Measurements from ENCODE around the gene CASK.
"Not testable (repeated sequence)": the region's sequence is repeated elsewhere in the genome, so short reads cannot be mapped to it uniquely, and the experiment has no call there.

CASK gene

GRCh38 chrX:41522671-41523070 is 400.7 kb downstream of the CASK start:
- Mint-ChIP-seq H3K27ac (peak overlapping the region; percentile 54), H3K4me1 (ENCODE audit: low read depth) (peaks cover 14% of the 10 kb centered on the region), H3K27me3 (no peaks in the 10 kb centered on the region), H3K36me3 (peaks cover 3% of the 10 kb centered on the region), H3K9me3 (ENCODE audit: low read depth) (no peaks in the 10 kb centered on the region), H3K4me3 (no peak overlapping the region)

DNA sequence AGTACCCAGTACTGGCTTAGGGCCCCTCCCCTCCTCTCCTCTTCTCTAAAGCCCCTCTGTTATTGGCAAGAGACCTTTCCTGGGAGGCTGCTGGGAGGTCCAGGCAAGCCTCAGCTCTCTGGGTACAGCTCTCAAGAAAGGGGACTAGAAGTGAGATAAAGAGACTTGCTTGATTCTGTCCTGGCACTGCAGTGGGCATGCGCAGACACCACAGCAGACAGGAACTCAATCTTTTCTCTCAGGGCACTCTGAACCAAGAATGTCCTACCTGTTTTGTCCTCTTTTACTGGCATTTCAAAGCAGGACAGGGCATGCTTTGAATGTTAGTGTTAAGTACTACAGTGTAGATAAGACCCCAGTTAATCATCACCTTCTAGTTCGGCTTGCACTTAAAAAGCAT is 401.3 kb downstream of the CASK start:
- no peak overlapping the region for H3K27ac Mint-ChIP-seq
- peaks cover 19% of the 10 kb centered on the region for H3K4me1 Mint-ChIP-seq (ENCODE audit: low read depth)
- H3K9me3 Mint-ChIP-seq (ENCODE audit: low read depth), result no peaks in the 10 kb centered on the region
- no peaks in the 10 kb centered on the region for H3K27me3 Mint-ChIP-seq
- no peak overlapping the region for H3K4me3 Mint-ChIP-seq
- peaks cover 3% of the 10 kb centered on the region for H3K36me3 Mint-ChIP-seq

- Mint-ChIP-seq H3K4me3 (no peak overlapping the region), H3K36me3 (peaks cover 3% of the 10 kb centered on the region), H3K4me1 (ENCODE audit: low read depth) (peaks cover 21% of the 10 kb centered on the region), H3K27me3 (no peaks in the 10 kb centered on the region), H3K9me3 (ENCODE audit: low read depth) (no peaks in the 10 kb centered on the region), H3K27ac (no peak overlapping the region)
Measured at GRCh38 chrX:41519468-41519867, 403.9 kb downstream of the CASK start.

DNA sequence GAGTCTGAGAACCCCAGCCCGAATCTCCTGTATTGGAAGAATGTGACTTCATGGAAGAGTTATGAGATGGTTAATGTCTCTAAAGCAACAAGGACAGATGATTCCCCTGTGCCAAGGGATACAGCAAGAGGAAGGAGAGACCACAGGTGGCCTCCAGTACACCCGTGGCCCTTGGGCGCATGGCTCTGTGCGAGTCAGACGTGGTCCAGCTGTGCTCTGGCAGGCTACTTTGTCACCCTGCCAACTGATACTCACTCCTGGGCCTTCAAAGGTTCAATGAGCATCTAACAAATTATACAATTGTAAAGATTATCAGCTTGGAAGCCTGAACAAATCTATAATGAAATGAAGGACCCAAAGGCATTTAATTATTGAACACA is 404.5 kb downstream of the CASK start:
- no peaks in the 10 kb centered on the region for H3K27me3 Mint-ChIP-seq
- no peak overlapping the region for H3K4me3 Mint-ChIP-seq
- H3K27ac Mint-ChIP-seq, result no peak overlapping the region
- H3K9me3 Mint-ChIP-seq (ENCODE audit: low read depth), result no peaks in the 10 kb centered on the region
- H3K36me3 Mint-ChIP-seq, result peaks cover 3% of the 10 kb centered on the region
- peaks cover 25% of the 10 kb centered on the region for H3K4me1 Mint-ChIP-seq (ENCODE audit: low read depth)

DNA sequence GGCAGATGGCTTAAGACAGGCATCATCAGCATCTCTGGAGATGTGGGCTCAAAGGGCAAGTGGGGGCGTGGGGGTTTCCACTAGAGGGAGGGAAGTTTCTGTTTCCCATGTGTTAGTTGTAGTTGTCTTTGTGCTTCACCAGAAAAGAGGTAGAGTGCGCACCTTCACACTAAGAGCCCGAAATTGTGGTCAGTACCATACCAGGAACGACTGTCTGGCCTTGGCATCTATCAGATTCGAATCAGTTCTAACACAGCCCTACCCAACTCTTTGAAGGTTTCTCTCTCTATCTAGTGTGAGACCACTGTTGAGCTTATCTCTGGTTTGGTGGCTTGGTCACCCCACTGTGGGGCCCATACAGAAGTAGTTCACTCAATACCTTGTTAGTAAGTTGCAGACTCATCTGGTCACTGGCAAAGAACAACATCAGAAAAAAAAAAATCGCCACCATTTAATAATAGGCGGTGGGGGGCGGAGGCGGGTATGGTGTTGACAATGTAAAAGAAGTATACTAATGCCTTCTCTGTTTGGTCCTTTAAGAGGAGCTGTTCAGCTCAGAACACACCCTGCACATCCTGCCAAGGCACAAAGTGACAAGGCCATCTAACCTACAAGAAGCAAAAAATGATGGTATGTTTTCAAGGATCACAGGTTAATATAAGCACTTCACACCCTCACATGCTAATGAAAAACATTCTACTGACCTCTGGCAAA is 405.1 kb downstream of the CASK start:
- no peaks in the 10 kb centered on the region for H3K27me3 Mint-ChIP-seq
- H3K4me1 Mint-ChIP-seq (ENCODE audit: low read depth), result peaks cover 29% of the 10 kb centered on the region
- peaks cover 3% of the 10 kb centered on the region for H3K36me3 Mint-ChIP-seq
- peak overlapping the region; percentile 13 for H3K4me3 Mint-ChIP-seq
- H3K9me3 Mint-ChIP-seq (ENCODE audit: low read depth), result no peaks in the 10 kb centered on the region
- peak overlapping the region; percentile 54 for H3K27ac Mint-ChIP-seq

- Mint-ChIP-seq H3K4me1 (ENCODE audit: low read depth) (peaks cover 31% of the 10 kb centered on the region), H3K27ac (no peak overlapping the region)
Measured at GRCh38 chrX:41516999-41517765, 406.2 kb downstream of the CASK start.

GRCh38 chrX:41516456-41516855 is 406.9 kb downstream of the CASK start:
- Mint-ChIP-seq H3K27ac (no peak overlapping the region), H3K9me3 (ENCODE audit: low read depth) (no peaks in the 10 kb centered on the region), H3K4me3 (no peak overlapping the region), H3K36me3 (peaks cover 3% of the 10 kb centered on the region), H3K27me3 (no peaks in the 10 kb centered on the region), H3K4me1 (ENCODE audit: low read depth) (peaks cover 34% of the 10 kb centered on the region)

More at GRCh38 chrX:41516999-41517765, 406.2 kb downstream of the CASK start:
- peaks cover 3% of the 10 kb centered on the region for H3K36me3 Mint-ChIP-seq
- H3K9me3 Mint-ChIP-seq (ENCODE audit: low read depth), result no peaks in the 10 kb centered on the region
- H3K27me3 Mint-ChIP-seq, result no peaks in the 10 kb centered on the region
- no peak overlapping the region for H3K4me3 Mint-ChIP-seq

- Mint-ChIP-seq H3K27me3 (no peaks in the 10 kb centered on the region), H3K36me3 (peaks cover 3% of the 10 kb centered on the region), H3K4me3 (no peak overlapping the region), H3K9me3 (ENCODE audit: low read depth) (no peaks in the 10 kb centered on the region), H3K4me1 (ENCODE audit: low read depth) (peaks cover 34% of the 10 kb centered on the region), H3K27ac (no peak overlapping the region)
Measured at GRCh38 chrX:41515376-41515775, 408.0 kb downstream of the CASK start.

- Mint-ChIP-seq H3K9me3 (ENCODE audit: low read depth) (no peaks in the 10 kb centered on the region), H3K27me3 (no peaks in the 10 kb centered on the region), H3K36me3 (peaks cover 3% of the 10 kb centered on the region), H3K4me1 (ENCODE audit: low read depth) (peaks cover 31% of the 10 kb centered on the region), H3K27ac (no peak overlapping the region), H3K4me3 (no peak overlapping the region)
Measured at GRCh38 chrX:41514179-41514578, 409.2 kb downstream of the CASK start.

- not testable (repeated sequence) for H3K9me3 Mint-ChIP-seq (ENCODE audit: low read depth); H3K36me3 Mint-ChIP-seq; H3K27ac Mint-ChIP-seq; H3K27me3 Mint-ChIP-seq; H3K4me3 Mint-ChIP-seq
- peaks cover 23% of the 10 kb centered on the region for H3K4me1 Mint-ChIP-seq (ENCODE audit: low read depth)
Measured at GRCh38 chrX:41512853-41513252, 410.5 kb downstream of the CASK start.

DNA sequence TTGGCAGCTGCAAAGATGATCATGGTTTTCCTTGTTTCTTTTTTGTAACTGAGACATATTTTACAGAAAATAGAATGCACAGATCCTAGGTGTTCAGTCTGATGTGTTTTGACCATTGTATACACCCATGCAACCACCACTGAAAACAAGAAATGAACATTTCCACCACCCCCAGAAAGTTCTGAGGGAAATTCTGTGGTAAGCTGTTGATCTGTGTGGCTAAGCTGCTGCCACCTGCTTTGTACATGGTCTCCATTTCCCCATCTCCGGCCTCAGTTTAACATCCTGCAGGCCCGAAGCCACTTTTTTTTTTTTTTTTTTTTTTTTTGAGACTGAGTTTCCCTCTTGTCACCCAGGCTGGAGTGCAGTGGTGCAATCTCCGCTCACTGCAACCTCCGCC is 411.0 kb downstream of the CASK start:
- H3K4me3 Mint-ChIP-seq, result no peak overlapping the region
- H3K4me1 Mint-ChIP-seq (ENCODE audit: low read depth), result peaks cover 20% of the 10 kb centered on the region
- no peaks in the 10 kb centered on the region for H3K27me3 Mint-ChIP-seq
- H3K9me3 Mint-ChIP-seq (ENCODE audit: low read depth), result no peaks in the 10 kb centered on the region
- peak overlapping the region; percentile 46 for H3K27ac Mint-ChIP-seq
- H3K36me3 Mint-ChIP-seq, result no peaks in the 10 kb centered on the region

- no peak overlapping the region for H3K4me3 Mint-ChIP-seq
- no peaks in the 10 kb centered on the region for H3K36me3 Mint-ChIP-seq
- H3K27ac Mint-ChIP-seq, result no peak overlapping the region
- no peaks in the 10 kb centered on the region for H3K27me3 Mint-ChIP-seq
- peaks cover 5% of the 10 kb centered on the region for H3K4me1 Mint-ChIP-seq (ENCODE audit: low read depth)
- no peaks in the 10 kb centered on the region for H3K9me3 Mint-ChIP-seq (ENCODE audit: low read depth)
Measured at GRCh38 chrX:41507919-41508318, 415.4 kb downstream of the CASK start.

DNA sequence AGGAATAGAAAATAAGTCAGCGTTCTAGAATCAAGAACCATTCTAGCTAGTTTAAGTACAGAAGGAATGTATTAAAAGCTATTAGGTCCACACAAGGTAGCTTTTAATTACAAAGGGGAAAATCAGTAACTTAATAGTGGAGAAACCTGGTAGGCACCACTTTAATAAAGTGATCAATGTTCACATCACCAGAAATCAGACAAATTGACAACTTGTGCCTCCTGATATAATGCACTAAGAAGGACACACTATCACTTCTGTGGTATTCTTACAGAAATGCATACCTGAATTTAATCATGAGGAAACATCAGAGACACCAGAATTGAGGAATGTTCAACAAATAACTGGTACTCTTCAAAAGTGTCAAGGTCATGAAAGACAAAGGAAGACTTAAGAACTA is 421.4 kb downstream of the CASK start:
- Mint-ChIP-seq H3K9me3 (ENCODE audit: low read depth) (no peaks in the 10 kb centered on the region), H3K36me3 (no peaks in the 10 kb centered on the region), H3K27ac (no peak overlapping the region), H3K4me1 (ENCODE audit: low read depth) (peaks cover 6% of the 10 kb centered on the region), H3K4me3 (no peak overlapping the region), H3K27me3 (no peaks in the 10 kb centered on the region)

- no peak overlapping the region for H3K27ac Mint-ChIP-seq
- no peaks in the 10 kb centered on the region for H3K9me3 Mint-ChIP-seq (ENCODE audit: low read depth)
- no peaks in the 10 kb centered on the region for H3K27me3 Mint-ChIP-seq
- peaks cover 6% of the 10 kb centered on the region for H3K4me1 Mint-ChIP-seq (ENCODE audit: low read depth)
- no peak overlapping the region for H3K4me3 Mint-ChIP-seq
- no peaks in the 10 kb centered on the region for H3K36me3 Mint-ChIP-seq
Measured at GRCh38 chrX:41499984-41500383, 423.4 kb downstream of the CASK start.

DNA sequence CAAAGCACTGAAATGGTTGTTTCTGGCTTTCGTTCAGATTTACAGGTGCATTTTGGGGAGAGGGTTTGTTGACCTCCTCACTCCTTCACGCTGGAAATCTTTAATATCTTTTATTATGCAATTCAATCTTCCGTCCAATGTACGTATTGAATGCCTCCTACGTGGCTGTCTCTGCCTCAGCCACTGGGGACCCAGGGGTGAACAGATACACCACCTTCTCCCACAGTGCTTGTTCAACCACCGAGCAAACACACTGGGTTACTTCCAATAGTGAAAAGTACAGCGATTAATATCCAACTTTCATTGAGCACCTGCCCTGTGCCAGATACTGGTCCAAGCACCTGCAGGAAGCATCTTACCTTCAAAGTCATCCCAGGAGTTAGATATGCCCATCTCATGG is 424.2 kb downstream of the CASK start:
- H3K4me3 Mint-ChIP-seq, result no peak overlapping the region
- H3K27me3 Mint-ChIP-seq, result no peaks in the 10 kb centered on the region
- H3K9me3 Mint-ChIP-seq (ENCODE audit: low read depth), result no peaks in the 10 kb centered on the region
- H3K36me3 Mint-ChIP-seq, result no peaks in the 10 kb centered on the region
- peaks cover 6% of the 10 kb centered on the region for H3K4me1 Mint-ChIP-seq (ENCODE audit: low read depth)
- no peak overlapping the region for H3K27ac Mint-ChIP-seq
